Loucy (cell line): ENCODE results near the gene SLC48A1.

Source experiments
- EZH2phosphoT487 ChIP-seq: fragments of 200-600 bp; IDR thresholded peaks from 2 replicates; pipeline ENCODE4 v1.6.1; 2018; ENCODE audit warnings: antibody characterized with exemption, mild to moderate bottlenecking, moderate library complexity, borderline replicate concordance
- TF ChIP-seq, protein P1 (sequence below): fragments of 200-600 bp; sonication (generic); conservative IDR thresholded peaks from 2 replicates; pipeline ENCODE4 v1.5.1; 2014; ENCODE audit warnings: mild to moderate bottlenecking, antibody characterized with exemption, low read length

DNA sequence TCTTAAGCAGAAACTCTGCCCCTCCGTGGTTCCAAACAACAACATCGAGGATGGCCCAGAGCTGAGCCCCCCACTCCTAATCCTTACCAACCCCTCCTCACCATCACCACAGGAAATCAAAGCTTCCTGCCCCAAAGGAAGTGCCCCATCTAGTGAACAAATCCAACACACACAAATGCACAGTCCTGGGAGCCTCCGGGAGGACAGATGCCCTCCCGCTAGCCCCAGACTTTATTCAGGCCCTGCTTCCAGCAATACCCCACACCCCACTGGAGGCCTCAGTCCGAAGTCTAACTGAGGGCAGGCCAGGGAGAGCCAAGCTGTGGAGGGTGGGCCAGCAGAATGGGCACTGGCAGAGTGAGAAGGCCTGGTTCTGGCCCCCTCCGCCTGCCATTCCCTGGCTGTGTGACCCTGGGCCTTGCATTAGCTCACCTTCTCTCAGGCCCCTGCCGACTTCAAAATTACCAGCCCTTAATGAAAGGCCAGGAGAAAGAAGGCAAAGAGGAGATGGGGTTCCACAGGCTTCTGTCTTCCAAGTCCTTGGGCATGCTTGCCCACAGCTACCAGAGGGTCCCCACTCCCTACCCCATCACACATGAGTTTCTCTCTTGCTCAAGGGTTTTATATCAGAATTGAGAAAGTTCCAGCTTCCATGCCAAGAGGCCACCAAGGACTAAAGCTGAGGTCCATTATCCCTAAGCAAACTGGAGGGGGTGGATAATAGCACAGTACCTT, 44.4 kb downstream of the SLC48A1 start:
- TF ChIP-seq, protein P1, sequence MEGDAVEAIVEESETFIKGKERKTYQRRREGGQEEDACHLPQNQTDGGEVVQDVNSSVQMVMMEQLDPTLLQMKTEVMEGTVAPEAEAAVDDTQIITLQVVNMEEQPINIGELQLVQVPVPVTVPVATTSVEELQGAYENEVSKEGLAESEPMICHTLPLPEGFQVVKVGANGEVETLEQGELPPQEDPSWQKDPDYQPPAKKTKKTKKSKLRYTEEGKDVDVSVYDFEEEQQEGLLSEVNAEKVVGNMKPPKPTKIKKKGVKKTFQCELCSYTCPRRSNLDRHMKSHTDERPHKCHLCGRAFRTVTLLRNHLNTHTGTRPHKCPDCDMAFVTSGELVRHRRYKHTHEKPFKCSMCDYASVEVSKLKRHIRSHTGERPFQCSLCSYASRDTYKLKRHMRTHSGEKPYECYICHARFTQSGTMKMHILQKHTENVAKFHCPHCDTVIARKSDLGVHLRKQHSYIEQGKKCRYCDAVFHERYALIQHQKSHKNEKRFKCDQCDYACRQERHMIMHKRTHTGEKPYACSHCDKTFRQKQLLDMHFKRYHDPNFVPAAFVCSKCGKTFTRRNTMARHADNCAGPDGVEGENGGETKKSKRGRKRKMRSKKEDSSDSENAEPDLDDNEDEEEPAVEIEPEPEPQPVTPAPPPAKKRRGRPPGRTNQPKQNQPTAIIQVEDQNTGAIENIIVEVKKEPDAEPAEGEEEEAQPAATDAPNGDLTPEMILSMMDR, result peak; percentile 44
- no peak for TF ChIP-seq EZH2phosphoT487
